ENCODE results near the gene RAD23B.

RAD23B gene

GRCh38 chr9:107269254-107269653, 13.8 kb upstream of the RAD23B start:
- no peak for DNase-seq

- no peak for DNase-seq
Observed at GRCh38 chr9:107269681-107270080, 13.4 kb upstream of the RAD23B start.

DNA sequence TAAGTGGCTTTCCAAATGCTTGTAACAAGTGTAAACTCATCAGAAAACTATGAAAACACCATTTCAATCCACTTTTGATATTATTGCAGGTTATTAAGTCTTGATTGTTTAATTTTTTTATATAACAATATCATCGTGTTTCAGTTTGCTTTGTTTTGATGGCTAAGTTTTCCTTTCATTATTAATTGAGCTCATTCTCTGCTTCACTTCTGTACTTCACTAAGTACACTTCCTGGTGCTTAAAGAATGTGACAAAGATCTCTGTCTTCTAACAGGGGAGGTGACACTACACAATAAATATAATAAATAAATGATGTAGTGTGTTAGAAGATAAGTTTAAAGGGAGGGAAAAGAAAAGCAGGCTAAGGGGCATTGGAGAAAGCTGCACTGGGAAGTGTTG, 13.0 kb upstream of the RAD23B start:
- no peak for DNase-seq

DNA sequence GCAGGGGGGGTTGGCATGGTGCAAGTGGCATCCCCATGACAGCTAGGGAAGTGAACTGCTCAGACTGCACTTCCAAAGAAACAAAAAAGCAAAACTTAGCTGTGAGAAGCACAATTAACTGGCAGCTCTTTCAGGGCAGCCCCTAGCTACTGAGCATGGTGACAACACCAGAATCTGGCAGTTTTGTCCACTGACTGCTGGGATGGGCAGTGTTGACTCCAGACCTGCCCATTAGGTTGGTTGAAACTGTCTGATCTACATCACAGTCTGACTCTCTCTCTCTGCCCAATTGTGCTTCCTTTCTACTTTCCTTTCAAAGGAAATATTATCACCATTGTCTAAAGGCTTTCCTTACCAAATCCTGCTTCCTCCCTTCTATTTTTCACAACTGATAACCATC, 12.5 kb upstream of the RAD23B start:
- DNase-seq = no peak

- no peak for DNase-seq
Observed at GRCh38 chr9:107273634-107274033, 9.4 kb upstream of the RAD23B start.

DNA sequence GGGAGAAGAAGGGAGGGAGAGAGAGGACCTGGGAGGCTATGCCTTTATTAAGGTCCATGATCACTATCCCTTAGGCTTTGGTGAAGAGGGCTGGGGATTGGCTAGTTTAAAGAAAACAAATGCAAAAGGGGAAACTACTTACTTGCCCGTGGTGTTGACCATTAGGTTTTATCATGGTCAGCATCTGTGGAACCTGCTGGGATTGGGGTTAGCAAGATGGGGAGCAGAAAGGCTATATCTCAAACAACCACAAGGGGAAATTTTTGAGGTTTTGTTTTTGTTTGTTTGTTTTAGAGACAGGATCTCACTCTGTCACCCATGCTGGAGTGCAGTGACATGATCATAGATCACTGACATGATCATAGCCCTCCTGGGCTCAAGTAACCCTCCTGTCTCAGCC, 9.0 kb upstream of the RAD23B start:
- DNase-seq = no peak

GRCh38 chr9:107274953-107275422, 8.1 kb upstream of the RAD23B start:
- DNase-seq = no peak

DNA sequence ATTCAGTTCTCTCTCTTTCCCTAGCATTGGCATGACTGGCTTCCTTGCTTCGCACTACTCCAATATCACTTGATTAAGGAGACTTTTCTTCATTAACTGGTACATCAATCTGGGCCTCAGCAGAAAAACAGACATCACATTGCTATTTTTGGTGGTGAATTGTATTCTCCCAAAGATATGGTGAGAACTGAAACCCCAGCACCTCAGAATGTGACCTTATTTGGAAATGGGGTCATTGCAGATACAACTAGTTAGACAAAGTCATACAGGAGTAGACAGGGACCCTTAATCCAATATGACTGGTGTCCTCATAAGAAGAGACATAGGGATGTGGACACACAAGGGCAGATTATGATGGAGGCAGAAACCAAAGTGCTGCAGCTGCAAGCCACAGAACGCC, 7.5 kb upstream of the RAD23B start:
- no peak for DNase-seq

GRCh38 chr9:107276966-107277710, 5.9 kb upstream of the RAD23B start:
- DNase-seq = no peak

- no peak for DNase-seq
Observed at GRCh38 chr9:107277801-107278200, 5.3 kb upstream of the RAD23B start.

- no peak for DNase-seq
Observed at GRCh38 chr9:107279086-107279485, 4.0 kb upstream of the RAD23B start.

DNA sequence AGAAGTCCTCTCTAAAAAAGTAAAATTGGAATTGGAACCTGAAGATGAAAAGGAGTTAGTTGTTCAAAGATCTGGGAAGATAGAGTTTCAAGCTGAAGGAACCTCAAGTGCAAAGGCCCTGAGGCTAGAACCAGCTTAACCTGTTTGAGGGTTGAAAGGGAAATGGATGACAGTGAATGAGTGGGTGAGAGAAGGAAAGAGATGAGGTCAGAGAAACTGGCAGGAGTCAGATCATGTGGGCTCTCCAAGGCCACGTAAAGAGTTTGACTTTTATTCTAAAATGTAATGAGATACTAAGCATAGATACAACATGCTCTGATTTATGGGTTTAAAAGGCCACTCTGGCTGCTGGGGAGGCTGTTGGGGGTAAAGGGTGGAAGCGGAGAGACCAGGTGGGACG, 2.5 kb upstream of the RAD23B start:
- no peak for DNase-seq

GRCh38 chr9:107281184-107281583, 1.9 kb upstream of the RAD23B start:
- no peak for DNase-seq

- no peak for DNase-seq
Observed at GRCh38 chr9:107281922-107282667, 984 bp upstream of the RAD23B start.

DNA sequence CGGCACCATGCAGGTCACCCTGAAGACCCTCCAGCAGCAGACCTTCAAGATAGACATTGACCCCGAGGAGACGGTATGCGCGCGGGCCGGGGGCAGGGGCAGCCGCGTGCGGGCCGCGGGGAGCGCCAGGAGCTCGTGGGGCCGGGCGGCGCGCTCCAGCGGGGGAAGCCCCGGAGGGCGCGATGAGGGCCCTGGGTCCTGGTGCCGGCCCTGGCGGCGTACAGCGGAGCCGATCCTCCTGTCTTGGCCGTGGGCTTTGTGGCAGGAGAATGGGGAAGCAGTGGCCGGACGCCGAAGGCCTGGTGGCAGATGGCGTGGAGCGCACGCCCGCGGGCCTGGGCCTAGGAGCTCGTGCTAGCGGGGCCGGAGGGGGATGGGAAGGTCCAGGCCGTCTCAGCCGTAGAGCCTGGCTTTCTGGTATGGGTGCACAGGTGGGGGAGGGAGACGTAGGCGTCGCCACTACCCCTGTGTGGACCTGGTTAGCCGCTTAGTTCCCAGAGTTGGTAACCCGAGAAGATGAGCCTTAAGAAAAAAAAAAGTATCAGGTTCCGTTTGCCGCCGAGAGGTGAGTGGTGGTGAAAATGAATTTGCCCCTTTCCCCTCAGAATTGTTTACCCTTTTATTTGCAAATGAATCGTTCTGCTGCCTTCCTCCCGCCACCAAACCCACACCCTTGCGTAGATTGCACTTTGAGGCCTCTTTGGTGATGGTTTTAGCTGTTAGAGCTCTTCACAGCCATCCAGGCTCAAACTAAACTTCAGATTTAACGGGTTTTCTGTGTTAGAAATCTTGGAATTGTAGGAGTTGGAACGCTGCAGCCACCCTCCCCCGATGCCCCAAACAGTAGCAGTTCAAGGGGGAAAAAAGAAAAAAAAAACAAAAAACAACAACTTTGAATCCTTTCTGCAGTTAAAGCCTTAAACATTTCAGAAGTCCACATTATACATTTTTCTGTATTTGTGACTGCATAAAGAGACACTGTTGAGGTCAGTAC, 841 bp downstream of the RAD23B start:
- peak; percentile 62 to 71 for DNase-seq

GRCh38 chr9:107284636-107285035, 1.6 kb downstream of the RAD23B start:
- no peak for DNase-seq

GRCh38 chr9:107285286-107285685, 2.2 kb downstream of the RAD23B start:
- DNase-seq = no peak

GRCh38 chr9:107286057-107286456, 3.0 kb downstream of the RAD23B start:
- no peak for DNase-seq

DNA sequence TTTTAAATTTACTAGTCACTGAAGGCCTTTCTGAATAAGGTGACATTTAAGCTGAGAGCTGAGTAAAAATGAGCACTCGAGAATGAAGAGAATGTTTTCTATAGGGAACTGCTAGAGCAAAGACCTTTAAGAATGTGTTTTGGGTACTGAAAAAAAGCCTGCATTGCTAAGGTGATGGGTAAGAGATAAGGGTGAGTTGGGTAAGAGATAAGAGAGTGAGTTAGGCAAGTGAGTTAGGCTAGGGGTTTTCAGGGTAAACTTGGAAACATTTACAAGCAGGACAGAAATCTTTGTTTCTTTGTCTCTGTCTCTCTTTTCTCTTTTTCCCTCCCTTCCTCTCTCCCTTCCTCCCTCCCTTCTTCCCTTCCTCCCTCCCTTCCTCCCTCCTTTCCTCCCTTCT, 5.6 kb downstream of the RAD23B start:
- DNase-seq = no peak

DNA sequence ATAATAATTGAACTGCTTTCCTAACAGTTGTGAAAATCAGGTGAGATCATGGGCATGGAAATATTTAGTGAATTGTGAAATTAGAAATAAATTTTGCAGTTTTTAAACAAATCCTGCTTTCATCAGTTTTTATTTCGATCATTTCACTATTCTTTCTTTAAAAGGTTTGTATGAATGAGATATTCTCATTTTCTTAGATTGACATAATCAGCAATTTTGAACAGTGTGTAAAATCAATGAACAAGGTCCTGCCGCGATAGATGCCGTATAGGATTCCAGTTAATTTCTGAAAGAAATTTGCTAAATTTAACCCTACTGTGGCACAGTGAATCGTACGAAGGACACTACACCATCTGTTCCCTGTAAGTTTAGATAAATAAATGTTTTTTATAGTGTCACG, 7.5 kb downstream of the RAD23B start:
- DNase-seq = no peak

DNA sequence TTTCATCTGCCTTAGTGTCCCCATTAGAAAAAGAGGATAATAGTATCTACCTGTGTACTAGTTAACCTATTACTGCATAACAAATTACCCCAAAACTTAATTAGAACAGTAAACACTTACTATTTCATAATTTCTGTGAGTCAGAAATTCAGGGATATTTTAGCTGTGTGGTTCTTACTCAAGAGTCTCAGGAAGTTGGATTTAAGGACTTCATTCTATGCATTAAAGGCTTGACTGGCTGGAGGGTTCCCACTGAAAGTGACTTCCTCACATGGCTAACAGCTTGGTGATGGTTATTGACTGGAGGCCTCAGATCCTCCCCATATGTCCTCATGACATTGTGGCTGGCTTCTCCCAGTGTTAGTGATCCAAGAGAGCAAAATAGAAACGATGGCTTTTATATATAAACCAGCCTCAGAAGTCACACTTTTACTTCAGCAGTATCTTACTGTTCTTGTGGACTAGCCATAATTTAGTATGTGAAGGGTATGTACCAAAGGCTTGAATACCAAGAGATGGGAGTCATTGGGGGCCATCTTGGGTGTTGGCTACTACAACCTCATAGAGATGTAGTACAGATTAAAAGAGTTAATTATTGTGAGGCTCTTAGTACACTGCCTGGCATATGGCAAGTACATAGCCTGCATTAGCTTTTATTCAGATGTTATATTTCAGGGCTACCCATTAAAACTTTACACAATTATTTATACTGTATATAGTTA, 9.9 kb downstream of the RAD23B start:
- no peak for DNase-seq

GRCh38 chr9:107293543-107294085, 10.5 kb downstream of the RAD23B start:
- DNase-seq = no peak
